ENCODE results near the gene PLA2G4E. TPM values are rescaled to one million over a fixed set of nuclear protein-coding genes. Genes with fewer than 3 reads are reported as not detected.

The PLA2G4E gene
- total RNA-seq, 1 experiment from 2014 or later: not detected

DNA sequence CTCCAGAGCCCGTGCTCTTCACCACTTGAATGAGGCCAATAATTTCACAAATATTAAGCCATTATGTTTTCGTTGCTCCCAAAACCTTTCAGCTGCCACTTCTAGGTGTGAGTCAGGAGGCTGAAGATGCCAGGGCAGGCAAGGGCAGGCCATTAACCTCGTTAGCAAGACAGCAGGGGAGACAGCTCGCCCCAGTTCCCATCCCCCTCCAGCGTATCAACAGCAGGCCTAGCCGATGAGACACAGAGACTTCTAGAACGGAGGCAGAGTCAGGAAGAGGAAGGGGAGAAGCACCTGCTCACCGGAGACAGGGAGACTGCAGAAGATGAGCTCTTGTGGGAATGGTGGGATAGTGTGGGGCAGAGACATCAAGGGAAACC is 28.0 kb upstream of the PLA2G4E start:
- ChIA-PET CTCF (no interaction called here), POLR2A (no interaction called here)
- Histone ChIP-seq H3K36me3 (ENCODE audit: control insufficient read depth, insufficient read depth, low read length) (no peaks in the 10 kb centered on the region), H3K4me1 (ENCODE audit: control insufficient read depth, insufficient read depth, low read length) (no peaks in the 10 kb centered on the region), H3K27ac (ENCODE audit: low read length) (no peak overlapping the region), H3K9me3 (ENCODE audit: control insufficient read depth, insufficient read depth, low read depth, low read length) (no peaks in the 10 kb centered on the region), H3K27me3 (ENCODE audit: control insufficient read depth, insufficient read depth, low read length) (0 out of 2 replicates have a peak, but pooled peaks cover 2% of the 10 kb centered on the region), H3K4me3 (ENCODE audit: low read depth in 2 of 2, low read length in 2 of 2) (no peak overlapping the region)
- DNase-seq (ENCODE audit: low read depth, low spot score) (no peak), ATAC-seq (no peak)
- in situ Hi-C loops (cut with HindIII; ENCODE audit: low pct_unique_long_range_greater_than_20kb, low sequenced_read_pairs) (no loop called here), intact Hi-C loops (cut with micrococcal nuclease; ENCODE audit: unreplicated experiment) (no loop called here)
- TF ChIP-seq SIN3A (IDR thresholded peaks at IDR 0.05; ENCODE audit: borderline replicate concordance, insufficient read depth, low read depth, low read length) (no peak), TCF7L2 (IDR thresholded peaks at IDR 0.05; ENCODE audit: low read depth, low read length) (no peak), POLR2AphosphoS5 (IDR thresholded peaks at IDR 0.05; ENCODE audit: low read depth, low read length) (no peak)
- TF ChIP-seq, protein P1, sequence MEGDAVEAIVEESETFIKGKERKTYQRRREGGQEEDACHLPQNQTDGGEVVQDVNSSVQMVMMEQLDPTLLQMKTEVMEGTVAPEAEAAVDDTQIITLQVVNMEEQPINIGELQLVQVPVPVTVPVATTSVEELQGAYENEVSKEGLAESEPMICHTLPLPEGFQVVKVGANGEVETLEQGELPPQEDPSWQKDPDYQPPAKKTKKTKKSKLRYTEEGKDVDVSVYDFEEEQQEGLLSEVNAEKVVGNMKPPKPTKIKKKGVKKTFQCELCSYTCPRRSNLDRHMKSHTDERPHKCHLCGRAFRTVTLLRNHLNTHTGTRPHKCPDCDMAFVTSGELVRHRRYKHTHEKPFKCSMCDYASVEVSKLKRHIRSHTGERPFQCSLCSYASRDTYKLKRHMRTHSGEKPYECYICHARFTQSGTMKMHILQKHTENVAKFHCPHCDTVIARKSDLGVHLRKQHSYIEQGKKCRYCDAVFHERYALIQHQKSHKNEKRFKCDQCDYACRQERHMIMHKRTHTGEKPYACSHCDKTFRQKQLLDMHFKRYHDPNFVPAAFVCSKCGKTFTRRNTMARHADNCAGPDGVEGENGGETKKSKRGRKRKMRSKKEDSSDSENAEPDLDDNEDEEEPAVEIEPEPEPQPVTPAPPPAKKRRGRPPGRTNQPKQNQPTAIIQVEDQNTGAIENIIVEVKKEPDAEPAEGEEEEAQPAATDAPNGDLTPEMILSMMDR (IDR thresholded peaks at IDR 0.05): no peak
- TF ChIP-seq, protein P2, sequence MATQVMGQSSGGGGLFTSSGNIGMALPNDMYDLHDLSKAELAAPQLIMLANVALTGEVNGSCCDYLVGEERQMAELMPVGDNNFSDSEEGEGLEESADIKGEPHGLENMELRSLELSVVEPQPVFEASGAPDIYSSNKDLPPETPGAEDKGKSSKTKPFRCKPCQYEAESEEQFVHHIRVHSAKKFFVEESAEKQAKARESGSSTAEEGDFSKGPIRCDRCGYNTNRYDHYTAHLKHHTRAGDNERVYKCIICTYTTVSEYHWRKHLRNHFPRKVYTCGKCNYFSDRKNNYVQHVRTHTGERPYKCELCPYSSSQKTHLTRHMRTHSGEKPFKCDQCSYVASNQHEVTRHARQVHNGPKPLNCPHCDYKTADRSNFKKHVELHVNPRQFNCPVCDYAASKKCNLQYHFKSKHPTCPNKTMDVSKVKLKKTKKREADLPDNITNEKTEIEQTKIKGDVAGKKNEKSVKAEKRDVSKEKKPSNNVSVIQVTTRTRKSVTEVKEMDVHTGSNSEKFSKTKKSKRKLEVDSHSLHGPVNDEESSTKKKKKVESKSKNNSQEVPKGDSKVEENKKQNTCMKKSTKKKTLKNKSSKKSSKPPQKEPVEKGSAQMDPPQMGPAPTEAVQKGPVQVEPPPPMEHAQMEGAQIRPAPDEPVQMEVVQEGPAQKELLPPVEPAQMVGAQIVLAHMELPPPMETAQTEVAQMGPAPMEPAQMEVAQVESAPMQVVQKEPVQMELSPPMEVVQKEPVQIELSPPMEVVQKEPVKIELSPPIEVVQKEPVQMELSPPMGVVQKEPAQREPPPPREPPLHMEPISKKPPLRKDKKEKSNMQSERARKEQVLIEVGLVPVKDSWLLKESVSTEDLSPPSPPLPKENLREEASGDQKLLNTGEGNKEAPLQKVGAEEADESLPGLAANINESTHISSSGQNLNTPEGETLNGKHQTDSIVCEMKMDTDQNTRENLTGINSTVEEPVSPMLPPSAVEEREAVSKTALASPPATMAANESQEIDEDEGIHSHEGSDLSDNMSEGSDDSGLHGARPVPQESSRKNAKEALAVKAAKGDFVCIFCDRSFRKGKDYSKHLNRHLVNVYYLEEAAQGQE (IDR thresholded peaks at IDR 0.05; ENCODE audit: insufficient read depth in 1 of 2, low read depth in 2 of 2, low read length in 1 of 2): no peak
- no TSS peak for BruUV-seq (replicated peaks)

DNA sequence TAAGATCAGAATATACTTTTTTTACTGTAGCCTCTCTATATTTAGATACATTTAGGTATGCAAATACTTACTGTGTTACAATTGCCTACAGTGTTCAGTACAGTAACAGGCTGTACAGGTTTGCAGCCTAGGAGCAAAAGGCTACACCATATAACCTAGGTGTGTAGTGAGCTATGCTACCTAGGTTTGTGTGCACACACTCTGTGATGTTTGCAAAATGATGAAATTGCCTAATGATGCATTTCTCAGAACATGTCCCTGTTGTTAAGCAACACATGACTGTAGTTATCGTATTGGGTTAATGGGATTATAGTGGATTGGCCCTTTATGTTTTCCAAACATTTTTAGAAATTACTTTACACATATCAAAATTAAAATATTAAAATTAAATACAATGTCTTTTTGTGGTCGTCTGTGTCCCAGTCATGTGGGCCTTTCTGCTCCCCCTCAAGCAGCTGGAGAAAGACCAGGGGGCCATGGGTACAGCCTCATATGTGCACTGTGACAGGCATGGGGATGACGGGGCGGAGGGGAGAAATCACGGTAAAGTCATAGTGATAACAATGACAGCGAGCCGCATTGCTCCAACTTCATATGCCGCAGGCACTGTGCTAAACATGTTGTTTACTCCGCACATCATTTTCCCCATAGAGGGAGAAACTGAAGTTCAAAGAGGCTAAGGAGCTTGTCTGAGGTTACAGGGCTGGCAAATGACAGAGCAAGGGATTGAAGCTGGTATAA is 27.4 kb upstream of the PLA2G4E start:
- DNase-seq (ENCODE audit: low read depth, low spot score) (no peak), ATAC-seq (no peak)
- Histone ChIP-seq H3K36me3 (ENCODE audit: control insufficient read depth, insufficient read depth, low read length) (no peaks in the 10 kb centered on the region), H3K9me3 (ENCODE audit: control insufficient read depth, insufficient read depth, low read depth, low read length) (no peaks in the 10 kb centered on the region), H3K4me3 (ENCODE audit: low read depth in 2 of 2, low read length in 2 of 2) (no peak overlapping the region), H3K4me1 (ENCODE audit: control insufficient read depth, insufficient read depth, low read length) (no peaks in the 10 kb centered on the region), H3K27me3 (ENCODE audit: control insufficient read depth, insufficient read depth, low read length) (0 out of 2 replicates have a peak, but pooled peaks cover 2% of the 10 kb centered on the region), H3K27ac (ENCODE audit: low read length) (no peak overlapping the region)
- BruUV-seq (replicated peaks): no TSS peak
- in situ Hi-C loops (cut with HindIII; ENCODE audit: low pct_unique_long_range_greater_than_20kb, low sequenced_read_pairs): no loop called here
- intact Hi-C loops (cut with micrococcal nuclease; ENCODE audit: unreplicated experiment): no loop called here
- ChIA-PET POLR2A (no interaction called here), CTCF (no interaction called here)
- TF ChIP-seq SIN3A (IDR thresholded peaks at IDR 0.05; ENCODE audit: borderline replicate concordance, insufficient read depth, low read depth, low read length) (no peak), TCF7L2 (IDR thresholded peaks at IDR 0.05; ENCODE audit: low read depth, low read length) (no peak), POLR2AphosphoS5 (IDR thresholded peaks at IDR 0.05; ENCODE audit: low read depth, low read length) (no peak)
- TF ChIP-seq, protein P1 (IDR thresholded peaks at IDR 0.05): no peak
- TF ChIP-seq, protein P2 (IDR thresholded peaks at IDR 0.05; ENCODE audit: insufficient read depth in 1 of 2, low read depth in 2 of 2, low read length in 1 of 2): no peak
